Hepatocyte (in vitro differentiated cells): Measurements from ENCODE around the gene ADIPOR2. TPM values are rescaled to one million over a fixed set of nuclear protein-coding genes. Genes with fewer than 3 reads are reported as not detected.

Experiments used
- DNase-seq: peaks from one replicate; pipeline ENCODE4 v3.0.0-alpha.2; 2016; ENCODE audit warnings: low spot score
- H2AFZ ChIP-seq: fragments of 200-600 bp; sonication (generic); 2 replicates; pipeline ENCODE4 v1.6.0; 2016; ENCODE audit warnings: antibody characterized with exemption, mild to moderate bottlenecking
- H3K27ac ChIP-seq: fragments of 200-600 bp; sonication (generic); 2 replicates; pipeline ENCODE4 v1.5.1; 2016; ENCODE audit warnings: mild to moderate bottlenecking
- H3K27me3 ChIP-seq: fragments of 200-600 bp; sonication (generic); 2 replicates; pipeline ENCODE4 v1.6.1; 2016
- H3K36me3 ChIP-seq: fragments of 200-600 bp; sonication (generic); replicated peaks from 2 replicates; pipeline ENCODE4 v1.5.1; 2016; ENCODE audit warnings: low read depth; ENCODE audit not compliant: insufficient read depth
- H3K4me1 ChIP-seq: fragments of 200-600 bp; sonication (generic); 2 replicates; pipeline ENCODE4 v1.5.1; 2016; ENCODE audit warnings: mild to moderate bottlenecking, moderate library complexity; ENCODE audit not compliant: insufficient read depth
- H3K4me2 ChIP-seq: fragments of 200-600 bp; sonication (generic); 2 replicates; pipeline ENCODE4 v1.6.0; 2016
- H3K4me3 ChIP-seq: fragments of 200-600 bp; sonication (generic); 2 replicates; pipeline ENCODE4 v1.5.1; 2016; ENCODE audit warnings: mild to moderate bottlenecking
- H3K79me2 ChIP-seq: fragments of 200-600 bp; sonication (generic); 2 replicates; pipeline ENCODE4 v1.6.0; 2017; ENCODE audit warnings: mild to moderate bottlenecking
- H3K9me2 ChIP-seq: fragments of 200-600 bp; sonication (generic); replicated peaks from 2 replicates; pipeline ENCODE4 v1.6.0; 2017; ENCODE audit warnings: mild to moderate bottlenecking; ENCODE audit not compliant: insufficient read depth
- H3K9me3 ChIP-seq: fragments of 200-600 bp; sonication (generic); 2 replicates; pipeline ENCODE4 v1.5.1; 2016; ENCODE audit warnings: low read depth, mild to moderate bottlenecking
- H4K20me1 ChIP-seq: fragments of 200-600 bp; sonication (generic); 2 replicates; pipeline ENCODE4 v1.6.0; 2016; ENCODE audit warnings: mild to moderate bottlenecking; ENCODE audit not compliant: insufficient read depth, poor library complexity, severe bottlenecking
- EZH2 ChIP-seq: fragments of 200-600 bp; sonication (generic); IDR thresholded peaks from 2 replicates; pipeline ENCODE4 v1.6.1; 2016; ENCODE audit warnings: antibody characterized with exemption, mild to moderate bottlenecking, borderline replicate concordance
- EZH2phosphoT487 ChIP-seq: fragments of 200-600 bp; sonication (generic); IDR thresholded peaks from one replicate; pipeline ENCODE4 v1.6.1; 2018; ENCODE audit warnings: antibody characterized with exemption, mild to moderate bottlenecking, low read depth, moderate library complexity; ENCODE audit not compliant: unreplicated experiment, severe bottlenecking
- WGBS: methylation state at CpG from one replicate; pipeline ENCODE4 v1.1.6; 2016; ENCODE audit warnings: low lambda C conversion rate; ENCODE audit errors: missing lambda C conversion rate; 5-methylcytosine and 5-hydroxymethylcytosine counted together
- polyA plus RNA-seq: library from polyadenylated mRNA; unstranded; fragments of >200 nt; fragmentation: Nextera tagmentation; extraction: Ambion mirVana; gene quantifications from 2 replicates; pipeline ENCODE4 v1.2.1, GENCODE V29; 2016
- total RNA-seq: library from RNA; depleted of rRNA; stranded (reverse); fragments of >200 nt; gene quantifications from 2 replicates; pipeline ENCODE4 v1.2.3, GENCODE V29; 2014
- TF ChIP-seq, protein P1 (sequence below): fragments of 200-600 bp; sonication (generic); IDR thresholded peaks from 2 replicates; pipeline ENCODE4 v1.5.1; 2016; ENCODE audit warnings: antibody characterized with exemption, mild to moderate bottlenecking; ENCODE audit not compliant: poor library complexity

The ADIPOR2 gene
- total and polyA plus RNA-seq, 2 experiments from 2014 or later: 10.4 to 47.3 TPM

DNA sequence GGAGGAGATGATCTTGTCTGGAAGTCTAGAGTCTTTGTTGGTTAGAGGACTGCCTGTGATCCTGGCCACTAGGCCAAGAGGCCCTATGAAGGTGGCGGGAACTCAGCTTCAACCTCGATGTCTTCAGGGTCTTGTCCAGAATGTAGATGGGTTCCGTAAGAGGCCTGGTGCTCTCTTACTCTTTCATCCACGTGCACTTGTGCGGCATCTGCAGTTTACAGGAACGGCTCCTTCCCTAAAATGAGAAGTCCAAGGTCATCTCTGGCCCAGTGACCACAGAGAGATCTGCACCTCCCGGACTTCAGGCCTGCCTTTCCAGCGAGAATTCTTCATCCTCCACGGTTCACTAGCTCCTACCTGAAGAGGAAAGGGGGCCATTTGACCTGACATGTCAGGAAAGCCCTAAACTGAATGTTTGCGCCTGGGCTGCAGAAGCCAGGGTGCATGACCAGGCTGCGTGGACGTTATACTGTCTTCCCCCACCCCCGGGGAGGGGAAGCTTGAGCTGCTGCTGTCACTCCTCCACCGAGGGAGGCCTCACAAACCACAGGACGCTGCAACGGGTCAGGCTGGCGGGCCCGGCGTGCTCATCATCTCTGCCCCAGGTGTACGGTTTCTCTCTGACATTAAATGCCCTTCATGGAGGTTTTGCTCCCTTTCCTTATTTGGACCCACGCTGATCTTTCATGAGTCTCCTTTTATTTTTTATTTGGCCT lies 44.1 kb upstream of the ADIPOR2 start:
- Histone ChIP-seq H3K4me3 (no peak overlapping the region), H3K27ac (no peak overlapping the region), H4K20me1 (no peaks in the 10 kb centered on the region), H2AFZ (no peak overlapping the region), H3K9me3 (no peaks in the 10 kb centered on the region), H3K36me3 (no peaks in the 10 kb centered on the region), H3K4me2 (no peak overlapping the region), H3K9me2 (no peaks in the 10 kb centered on the region), H3K4me1 (peaks cover 10% of the 10 kb centered on the region), H3K27me3 (no peaks in the 10 kb centered on the region), H3K79me2 (no peaks in the 10 kb centered on the region)
- TF ChIP-seq EZH2phosphoT487 (no peak), EZH2 (no peak)
- TF ChIP-seq, protein P1, sequence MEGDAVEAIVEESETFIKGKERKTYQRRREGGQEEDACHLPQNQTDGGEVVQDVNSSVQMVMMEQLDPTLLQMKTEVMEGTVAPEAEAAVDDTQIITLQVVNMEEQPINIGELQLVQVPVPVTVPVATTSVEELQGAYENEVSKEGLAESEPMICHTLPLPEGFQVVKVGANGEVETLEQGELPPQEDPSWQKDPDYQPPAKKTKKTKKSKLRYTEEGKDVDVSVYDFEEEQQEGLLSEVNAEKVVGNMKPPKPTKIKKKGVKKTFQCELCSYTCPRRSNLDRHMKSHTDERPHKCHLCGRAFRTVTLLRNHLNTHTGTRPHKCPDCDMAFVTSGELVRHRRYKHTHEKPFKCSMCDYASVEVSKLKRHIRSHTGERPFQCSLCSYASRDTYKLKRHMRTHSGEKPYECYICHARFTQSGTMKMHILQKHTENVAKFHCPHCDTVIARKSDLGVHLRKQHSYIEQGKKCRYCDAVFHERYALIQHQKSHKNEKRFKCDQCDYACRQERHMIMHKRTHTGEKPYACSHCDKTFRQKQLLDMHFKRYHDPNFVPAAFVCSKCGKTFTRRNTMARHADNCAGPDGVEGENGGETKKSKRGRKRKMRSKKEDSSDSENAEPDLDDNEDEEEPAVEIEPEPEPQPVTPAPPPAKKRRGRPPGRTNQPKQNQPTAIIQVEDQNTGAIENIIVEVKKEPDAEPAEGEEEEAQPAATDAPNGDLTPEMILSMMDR: no peak
- WGBS: 92% methylated on average over 21 of the region's 21 CpGs
- DNase-seq: no peak

DNA sequence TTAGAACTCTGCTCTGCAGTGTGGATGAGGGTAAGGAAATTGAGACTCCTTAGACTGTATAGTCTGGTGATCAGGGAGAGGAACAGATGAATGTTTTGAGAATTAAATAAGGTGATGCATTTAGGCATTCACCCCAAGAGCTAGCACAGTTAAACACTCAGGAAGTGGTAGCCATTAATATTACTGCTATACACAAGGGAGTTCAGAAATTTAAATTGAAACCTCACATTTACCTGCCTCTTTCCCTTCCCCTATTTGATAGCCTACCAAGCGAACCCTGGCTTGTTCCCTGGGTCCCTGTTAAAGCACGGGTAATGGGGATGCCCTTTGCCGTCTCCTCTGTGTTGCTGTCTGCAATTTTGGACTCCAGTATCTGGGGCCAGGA lies 43.6 kb upstream of the ADIPOR2 start:
- Histone ChIP-seq H3K9me2 (no peaks in the 10 kb centered on the region), H3K79me2 (no peaks in the 10 kb centered on the region)
- DNase-seq: no peak

DNA sequence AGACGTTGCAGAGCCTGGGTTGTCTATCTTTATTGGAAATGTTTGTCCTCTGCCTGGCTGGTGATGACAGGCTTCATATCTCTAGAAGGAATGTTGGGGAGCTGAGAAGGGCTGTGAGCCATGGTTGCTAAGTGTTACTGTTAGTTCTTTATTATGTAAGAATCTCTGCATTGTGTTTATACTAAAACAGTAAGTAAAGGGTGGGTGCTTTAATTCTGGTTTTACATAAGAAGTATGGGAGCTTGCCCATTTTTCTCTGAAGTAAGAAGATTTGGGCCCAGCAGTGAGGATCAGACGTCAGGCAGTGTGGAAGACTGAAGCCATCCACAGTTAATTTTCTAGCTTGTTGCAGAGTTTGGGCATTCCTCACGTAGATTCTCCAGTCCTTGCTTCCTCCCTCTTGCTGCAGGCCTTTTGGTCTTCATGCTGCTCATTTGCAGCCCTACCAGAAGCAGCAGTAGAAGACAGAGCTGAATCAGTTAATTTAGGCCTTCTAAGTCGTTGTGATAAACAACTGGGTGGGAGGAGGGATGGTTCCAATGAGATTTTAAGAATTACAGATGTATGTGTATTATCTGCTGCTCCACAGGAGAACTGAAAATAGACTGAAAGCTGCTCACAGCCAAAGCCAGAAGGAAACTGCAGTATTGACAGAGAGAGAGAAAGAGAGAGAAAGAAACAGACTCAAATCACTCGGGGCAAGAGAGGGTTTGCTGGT lies 40.5 kb upstream of the ADIPOR2 start:
- H3K27ac ChIP-seq: no peak overlapping the region
- no peaks in the 10 kb centered on the region for H4K20me1 ChIP-seq
- no peaks in the 10 kb centered on the region for H3K79me2 ChIP-seq
- H3K9me3 ChIP-seq: no peaks in the 10 kb centered on the region
- H2AFZ ChIP-seq: no peak overlapping the region
- no peaks in the 10 kb centered on the region for H3K4me1 ChIP-seq
- 39% methylated on average over 5 of the region's 5 CpGs for WGBS
- H3K36me3 ChIP-seq: no peaks in the 10 kb centered on the region
- TF ChIP-seq, protein P1: no peak
- no peak for TF ChIP-seq EZH2
- TF ChIP-seq EZH2phosphoT487: no peak
- no peak overlapping the region for H3K4me3 ChIP-seq
- no peaks in the 10 kb centered on the region for H3K27me3 ChIP-seq
- H3K9me2 ChIP-seq: no peaks in the 10 kb centered on the region
- no peak for DNase-seq
- no peak overlapping the region for H3K4me2 ChIP-seq

More for the DNA sequence above, 43.6 kb upstream of the ADIPOR2 start:
- Histone ChIP-seq H3K9me3 (no peaks in the 10 kb centered on the region), H3K36me3 (no peaks in the 10 kb centered on the region), H2AFZ (no peak overlapping the region), H3K27ac (no peak overlapping the region), H3K4me2 (no peak overlapping the region), H4K20me1 (no peaks in the 10 kb centered on the region), H3K27me3 (no peaks in the 10 kb centered on the region), H3K4me3 (no peak overlapping the region), H3K4me1 (peaks cover 10% of the 10 kb centered on the region)
- TF ChIP-seq, protein P1: no peak
- no peak for TF ChIP-seq EZH2phosphoT487
- no peak for TF ChIP-seq EZH2
- WGBS: 97% methylated on average over 3 of the region's 3 CpGs
